Lung (tissue), 16 donors: ENCODE results near the gene TK2. TPM values are rescaled to one million over a fixed set of nuclear protein-coding genes. Genes with fewer than 3 reads are reported as not detected.
"Not testable (repeated sequence)": the region's sequence is repeated elsewhere in the genome, so short reads cannot be mapped to it uniquely, and the experiment has no call there.

Source experiments
- ATAC-seq: fragments of 200-7000 bp; cut with Tn5 transposase; one replicate; pipeline ENCODE4 v1.9.1; 2020; ENCODE audit warnings: moderate number of reproducible peaks; ENCODE audit not compliant: insufficient read depth, low FRiP score
- DNase-seq, 3 donors: peaks; one replicate each; pipeline ENCODE4 v3.0.0-alpha.2; 2013 to 2017
- H3K27ac ChIP-seq, 2 donors: one replicate each; pipeline ENCODE4 v1.5.1; 2013; ENCODE audit warnings: mild to moderate bottlenecking in 2 of 2, moderate library complexity in 2 of 2, control low read depth in 1 of 2, inconsistent platforms in 1 of 2, low read depth in 1 of 2, low read length in 1 of 2
- H3K27me3 ChIP-seq, 3 donors: one replicate each; pipeline ENCODE4 v1.5.1; 2013; ENCODE audit warnings: low read length in 2 of 3; ENCODE audit not compliant: control insufficient read depth in 3 of 3, insufficient read depth in 3 of 3
- H3K36me3 ChIP-seq, 4 donors: one replicate each; pipeline ENCODE4 v1.5.1; 2013; ENCODE audit warnings: low read length in 4 of 4, mild to moderate bottlenecking in 1 of 4, moderate library complexity in 1 of 4; ENCODE audit not compliant: control insufficient read depth in 4 of 4, insufficient read depth in 4 of 4
- H3K4me1 ChIP-seq, 5 donors: one replicate each; pipeline ENCODE4 v1.5.1; 2013; ENCODE audit warnings: low read length in 5 of 5, mild to moderate bottlenecking in 2 of 5, moderate library complexity in 1 of 5; ENCODE audit not compliant: control insufficient read depth in 5 of 5, insufficient read depth in 5 of 5
- H3K4me3 ChIP-seq: one replicate; pipeline ENCODE4 v1.5.1; 2013; ENCODE audit warnings: mild to moderate bottlenecking, control low read depth, moderate library complexity
- H3K9ac ChIP-seq, 2 donors: one replicate each; pipeline ENCODE4 v1.5.1; 2013; ENCODE audit warnings: low read length in 2 of 2, control low read depth in 1 of 2; ENCODE audit not compliant: insufficient read depth in 1 of 2
- H3K9me3 ChIP-seq, 4 donors: one replicate each; pipeline ENCODE4 v1.5.1; 2013; ENCODE audit warnings: low read length in 3 of 4, mild to moderate bottlenecking in 1 of 4, moderate library complexity in 1 of 4; ENCODE audit not compliant: control insufficient read depth in 4 of 4, insufficient read depth in 3 of 4
- CTCF ChIP-seq: IDR thresholded peaks from 2 replicates; pipeline ENCODE4 v1.5.1; 2012; ENCODE audit warnings: mild to moderate bottlenecking; ENCODE audit errors: control extremely low read depth, extremely low read depth
- WGBS, 2 donors: extraction: QIAGEN DNeasy Blood & Tissue Kit; methylation state at CpG; one replicate each; pipeline ENCODE4 v1.1.7; 2013; 5-methylcytosine and 5-hydroxymethylcytosine counted together
- long read RNA-seq, 5 donors: transcript quantifications; one replicate each; lab custom pipeline, GENCODE V29; 2026
- polyA plus RNA-seq, 2 donors: library from polyadenylated mRNA; stranded (reverse); fragments of 200-250 nt; gene quantifications; one replicate each; pipeline ENCODE4 v1.2.1, GENCODE V29; 2013
- total RNA-seq, 2 donors: library from RNA; depleted of rRNA in 1 of 2; stranded (reverse); fragments of >200 nt in 1 of 2; gene quantifications; one replicate each; pipeline ENCODE4 v1.2.1, GENCODE V29; 2014 to 2021
- donor health status: control.
- donor health status: control.
- donor health status: Bipolar disorder and iron deficiency.
- donor health status: healthy.
- donor health status: DM: yes; HTN: yes; CAD: no.

TK2 gene
- total RNA-seq (10 to 100 TPM; 33.2 to 37.7 TPM), polyA plus RNA-seq (10 to 100 TPM; 13.1 to 16.8 TPM)
- long read RNA-seq, donor 1, full-length matches to known transcripts, result 9 of 9 reads
- long read RNA-seq, donor 1, partial matches to known transcripts, result 0 of 9 reads
- long read RNA-seq, donor 1, other reads (novel, unspliced or antisense), result 0 of 9 reads
- long read RNA-seq, donor 2, full-length matches to known transcripts, result 2 of 2 reads
- long read RNA-seq, donor 2, partial matches to known transcripts, result 0 of 2 reads
- long read RNA-seq, donor 2, other reads (novel, unspliced or antisense), result 0 of 2 reads
- long read RNA-seq, donor 3, full-length matches to known transcripts, result 7 of 7 reads
- long read RNA-seq, donor 3, partial matches to known transcripts, result 0 of 7 reads
- long read RNA-seq, donor 3, other reads (novel, unspliced or antisense), result 0 of 7 reads
- long read RNA-seq, donor 4, full-length matches to known transcripts, result 4 of 4 reads
- long read RNA-seq, donor 4, partial matches to known transcripts, result 0 of 4 reads
- long read RNA-seq, donor 4, other reads (novel, unspliced or antisense), result 0 of 4 reads
- long read RNA-seq, donor 5, full-length matches to known transcripts, result 6 of 6 reads
- long read RNA-seq, donor 5, partial matches to known transcripts, result 0 of 6 reads
- long read RNA-seq, donor 5, other reads (novel, unspliced or antisense), result 0 of 6 reads

- DNase-seq, result peak; percentile 87 to 90 (median 88)
- Histone ChIP-seq H3K36me3 (peaks cover 0 to 5% (median 1%) of the 10 kb centered on the region in 4 donors), H3K4me1 (peaks cover 5 to 50% (median 15%) of the 10 kb centered on the region in 5 donors), H3K9me3 (no peaks in the 10 kb centered on the region), H3K27me3 (no peaks in the 10 kb centered on the region), H3K9ac (peak within 1 kb of the TSS; percentile 92 to 96), H3K4me3 (peak within 1 kb of the TSS; percentile 74), H3K27ac (peak within 1 kb of the TSS; percentile 96 to 99)
- WGBS, 2 donors, result 4 to 5% methylated on average over 66 to 80 of the region's 80 CpGs
- TF ChIP-seq CTCF, result no peak
- peak; percentile 70 for ATAC-seq
Measured at GRCh38 chr16:66549284-66550131, at the start of gene TK2. Gene TK2 (minus strand): TSS chr16:66550122. CDS start chr16:66550061, 61 bp downstream.

GRCh38 chr16:66598111-66598510 lies 48.2 kb upstream of the TK2 start:
- Histone ChIP-seq H3K9me3 (peaks cover 0 to 2% (median 0%) of the 10 kb centered on the region in 4 donors), H3K4me3 (no peak overlapping the region), H3K27ac (no peak overlapping the region), H3K36me3 (no peaks in the 10 kb centered on the region), H3K27me3 (no peaks in the 10 kb centered on the region), H3K9ac (no peak overlapping the region), H3K4me1 (no peaks in the 10 kb centered on the region)
- 55 to 58% methylated on average over 3 of the region's 3 CpGs for WGBS, 2 donors
- peak in 1 of 3 donors; percentile 51 for DNase-seq
- TF ChIP-seq CTCF, result no peak
- ATAC-seq, result no peak

GRCh38 chr16:66596986-66597848 lies 47.3 kb upstream of the TK2 start:
- ATAC-seq, result no peak
- 71 to 81% methylated on average over 5 of the region's 5 CpGs for whole genome bisulfite sequencing, 2 donors
- H3K27me3 ChIP-seq, result no peaks in the 10 kb centered on the region
- no peak overlapping the region for H3K27ac ChIP-seq
- H3K9ac ChIP-seq, result no peak overlapping the region
- TF ChIP-seq CTCF, result no peak
- no peaks in the 10 kb centered on the region for H3K36me3 ChIP-seq
- no peak overlapping the region for H3K4me3 ChIP-seq
- DNase-seq, result no peak
- no peaks in the 10 kb centered on the region for H3K4me1 ChIP-seq
- peaks cover 0 to 2% (median 0%) of the 10 kb centered on the region in 4 donors for H3K9me3 ChIP-seq

- not testable (repeated sequence) for H3K27me3 ChIP-seq, DNase-seq, H3K9me3 ChIP-seq, H3K4me3 ChIP-seq, H3K27ac ChIP-seq, H3K4me1 ChIP-seq, H3K36me3 ChIP-seq, H3K9ac ChIP-seq, ATAC-seq
- WGBS, 2 donors, result 99% methylated on average over 4 of the region's 4 CpGs
Measured at GRCh38 chr16:66596559-66596958, 46.6 kb upstream of the TK2 start.
